ENCODE measurements around the gene TRIM54. TPM values are rescaled to one million over a fixed set of nuclear protein-coding genes. Genes with fewer than 3 reads are reported as not detected.

The TRIM54 gene
- total and polyA plus RNA-seq, 9 of the 15 experiments (the other 6 are each of a cell fraction or from before 2014, with no cell fraction given): not detected

DNA sequence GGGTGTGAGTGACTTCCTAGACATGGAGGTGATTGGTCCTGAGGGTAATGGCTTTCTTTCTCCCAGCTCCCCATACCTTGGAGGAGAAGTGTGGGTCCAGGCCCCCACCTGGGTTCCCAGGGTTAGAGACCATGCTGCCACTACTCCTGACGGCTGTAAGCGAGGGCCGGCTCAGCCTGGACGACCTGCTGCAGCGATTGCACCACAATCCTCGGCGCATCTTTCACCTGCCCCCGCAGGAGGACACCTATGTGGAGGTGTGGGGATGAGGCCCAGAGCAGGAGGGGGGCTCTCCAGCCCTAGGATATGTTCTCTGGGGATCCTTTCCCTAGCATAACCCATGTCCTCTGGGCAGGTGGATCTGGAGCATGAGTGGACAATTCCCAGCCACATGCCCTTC, 43.3 kb upstream of the TRIM54 start:
- 94% methylated on average over 8 of the region's 8 CpGs for WGBS (ENCODE audit: insufficient coverage, low coverage, missing lambda C conversion rate)
- no TSS peak for BruUV-seq (replicated peaks)

GRCh38 chr2:27240406-27240805, 41.8 kb upstream of the TRIM54 start:
- ATAC-seq: no peak
- ChIA-PET POLR2A (no interaction called here), CTCF (ENCODE audit: low intra/inter-chr PET ratio) (no interaction called here)
- no peak for TF ChIP-seq RFX1 (IDR thresholded peaks at IDR 0.05)
- no peak for TF ChIP-seq KLF1 (tag; IDR thresholded peaks at IDR 0.05)
- TF ChIP-seq NCOA2 (IDR thresholded peaks at IDR 0.05; ENCODE audit: partially characterized antibody in 2 of 2): no peak
- no peak for TF ChIP-seq COPS2 (conservative IDR thresholded peaks at IDR 0.05)
- no peak for TF ChIP-seq TRIM25 (IDR thresholded peaks at IDR 0.05; ENCODE audit: borderline replicate concordance)
- TF ChIP-seq HDAC2 (IDR thresholded peaks at IDR 0.05): no peak
- no peak for TF ChIP-seq KAT2B (IDR thresholded peaks at IDR 0.05; ENCODE audit: low read depth, low read length)
- TF ChIP-seq ZNF140 (CRISPR knock-in tag; IDR thresholded peaks at IDR 0.05): no peak
- no peak for TF ChIP-seq SP1 (CRISPR knock-in tag; IDR thresholded peaks at IDR 0.05)
- no peak for TF ChIP-seq RBM25 (IDR thresholded peaks at IDR 0.05; ENCODE audit: low read depth, low read length, severe bottlenecking)
- no peaks in the 10 kb centered on the region for H3K79me2 ChIP-seq (ENCODE audit: control insufficient read depth, insufficient read depth, low read length)
- H3K9ac ChIP-seq (ENCODE audit: insufficient read depth in 1 of 2, low read depth in 2 of 2, low read length in 2 of 2): peak overlapping the region in 1 of 2 experiments; percentile 22; a peak in 1 of 4 replicates
- intact Hi-C loops (cut with micrococcal nuclease): no loop called here
- H3K4me2 ChIP-seq (ENCODE audit: insufficient read depth, low read length): no peak overlapping the region
- no peak overlapping the region for H2AFZ ChIP-seq (ENCODE audit: low read depth, low read length)
- peaks cover 92% of the 10 kb centered on the region for H3K36me3 ChIP-seq (ENCODE audit: control insufficient read depth, insufficient read depth, low read length)
- FAIRE-seq: no peak
- no peak overlapping the region for H3K4me3 ChIP-seq
- DNase-seq (ENCODE audit: extremely low read depth in 1 of 4, low spot score in 3 of 4): no peak
- WGBS (ENCODE audit: insufficient coverage, low coverage, missing lambda C conversion rate): 91% methylated on average over 9 of the region's 9 CpGs
- H3K9me1 ChIP-seq (ENCODE audit: control insufficient read depth, insufficient read depth, low read length): no peaks in the 10 kb centered on the region
- peaks cover 0 to 6% of the 10 kb centered on the region in 2 experiments; a peak in 1 of 5 replicates for H3K4me1 ChIP-seq (replicated peaks in 1 of 2; ENCODE audit: control insufficient read depth in 2 of 2, insufficient read depth in 2 of 2, low read length in 2 of 2)
- in situ Hi-C loops (cut with MboI): no loop called here
- H4K20me1 ChIP-seq (replicated peaks; ENCODE audit: control insufficient read depth, insufficient read depth, low read length): 0 out of 2 replicates have a peak, but pooled peaks cover 4% of the 10 kb centered on the region
- H3K27me3 ChIP-seq (ENCODE audit: control insufficient read depth in 2 of 2, insufficient read depth in 2 of 2, low read length in 2 of 2): no peaks in the 10 kb centered on the region
- H3K27ac ChIP-seq (ENCODE audit: extremely low read depth, low read depth, low read length): no peak overlapping the region
- no peaks in the 10 kb centered on the region for H3K9me3 ChIP-seq (replicated peaks; ENCODE audit: control insufficient read depth, insufficient read depth, low read depth, low read length)
- BruUV-seq (replicated peaks): no TSS peak

More for the DNA sequence above, 43.3 kb upstream of the TRIM54 start:
- no peak for ATAC-seq
- Histone ChIP-seq H3K4me1 (replicated peaks in 1 of 2; ENCODE audit: control insufficient read depth in 2 of 2, insufficient read depth in 2 of 2, low read length in 2 of 2) (peaks cover 0 to 6% of the 10 kb centered on the region in 2 experiments; a peak in 1 of 5 replicates), H3K27ac (ENCODE audit: extremely low read depth, low read depth, low read length) (no peak overlapping the region), H3K27me3 (ENCODE audit: control insufficient read depth in 2 of 2, insufficient read depth in 2 of 2, low read length in 2 of 2) (no peaks in the 10 kb centered on the region), H3K4me2 (ENCODE audit: insufficient read depth, low read length) (no peak overlapping the region), H2AFZ (ENCODE audit: low read depth, low read length) (no peak overlapping the region), H3K36me3 (ENCODE audit: control insufficient read depth, insufficient read depth, low read length) (peaks cover 98% of the 10 kb centered on the region), H3K79me2 (ENCODE audit: control insufficient read depth, insufficient read depth, low read length) (no peaks in the 10 kb centered on the region), H3K9me3 (replicated peaks; ENCODE audit: control insufficient read depth, insufficient read depth, low read depth, low read length) (no peaks in the 10 kb centered on the region), H3K9me1 (ENCODE audit: control insufficient read depth, insufficient read depth, low read length) (no peaks in the 10 kb centered on the region), H4K20me1 (replicated peaks; ENCODE audit: control insufficient read depth, insufficient read depth, low read length) (0 out of 2 replicates have a peak, but pooled peaks cover 4% of the 10 kb centered on the region), H3K9ac (ENCODE audit: insufficient read depth in 1 of 2, low read depth in 2 of 2, low read length in 2 of 2) (no peak overlapping the region), H3K4me3 (no peak overlapping the region)
- intact Hi-C loops (cut with micrococcal nuclease) (no loop called here), in situ Hi-C loops (cut with MboI) (loop anchor here (5.0 kb wide), 1 partner anchor 48 kb away; no protein-coding TSS in a partner anchor)
- TF ChIP-seq GTF2E2 (tag; IDR thresholded peaks at IDR 0.05) (no peak), RBM15 (IDR thresholded peaks at IDR 0.05; ENCODE audit: insufficient read depth, low read length) (no peak)
- CTCF ChIA-PET (ENCODE audit: low intra/inter-chr PET ratio): no interaction called here
- no peak for DNase-seq (ENCODE audit: extremely low read depth in 1 of 4, low spot score in 3 of 4)
- no peak for FAIRE-seq
- POLR2A ChIA-PET: no interaction called here
